SKM-1 treated with dmso at 0.1 percent for 144 hours (cell line): ENCODE results near the gene COMMD2.

Experiments
- DNase-seq: peaks from one replicate; lab custom pipeline; 2025; ENCODE audit not compliant: unreplicated experiment; lab: John Stamatoyannopoulos, UW

The COMMD2 gene

GRCh38 chr3:149764302-149764701, 12.0 kb upstream of the COMMD2 start:
- no peak for DNase-seq

GRCh38 chr3:149763565-149764195, 11.4 kb upstream of the COMMD2 start:
- no peak for DNase-seq

- no peak for DNase-seq
Observed at GRCh38 chr3:149753717-149754116, 1.4 kb upstream of the COMMD2 start.

- no peak for DNase-seq
Observed at GRCh38 chr3:149752788-149753136, 473 bp upstream of the COMMD2 start.

DNA sequence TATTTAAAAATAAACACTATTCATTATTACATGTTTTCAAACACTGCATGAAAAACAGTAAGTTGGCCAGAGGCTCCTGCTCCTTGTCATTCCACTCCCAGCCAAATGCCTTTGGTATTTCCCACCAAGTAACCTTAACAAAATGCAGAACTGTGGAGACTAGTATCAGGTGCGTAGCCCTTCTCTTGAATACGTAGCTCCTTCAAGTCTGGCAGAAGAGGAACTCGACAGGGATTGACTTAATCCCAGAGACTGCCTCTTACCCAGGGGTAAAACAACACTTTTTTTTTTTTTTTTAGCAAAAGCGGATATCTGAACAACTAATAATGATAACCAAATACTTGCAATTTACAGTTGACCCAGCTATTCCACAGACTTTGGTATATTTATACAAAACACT, 738 bp downstream of the COMMD2 start:
- DNase-seq: no peak

- no peak for DNase-seq
Observed at GRCh38 chr3:149744606-149745005, 7.7 kb downstream of the COMMD2 start.

- DNase-seq: no peak
Observed at GRCh38 chr3:149744151-149744550, 8.1 kb downstream of the COMMD2 start.

- DNase-seq: no peak
Observed at GRCh38 chr3:149739396-149739795, 12.9 kb downstream of the COMMD2 start.

DNA sequence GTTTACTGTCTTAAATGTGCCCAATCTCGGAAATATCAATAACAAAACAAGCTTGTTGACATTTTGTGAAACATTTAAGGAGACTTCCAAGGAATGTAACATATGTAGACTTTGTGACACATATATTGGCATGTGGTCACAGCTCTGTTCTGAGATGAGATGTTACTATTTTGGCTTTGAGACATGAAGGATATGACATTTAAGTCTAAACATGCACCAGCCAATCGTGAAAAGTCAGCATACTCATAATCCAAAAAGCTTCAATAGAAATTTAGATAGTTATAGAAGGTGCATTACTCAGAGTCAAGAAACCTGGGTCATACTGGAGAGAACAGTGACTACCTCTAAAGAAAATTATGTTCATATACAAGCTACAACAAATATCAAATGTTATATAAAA, 13.4 kb downstream of the COMMD2 start:
- no peak for DNase-seq

- no peak for DNase-seq
Observed at GRCh38 chr3:149736953-149737205, 15.4 kb downstream of the COMMD2 start.

DNA sequence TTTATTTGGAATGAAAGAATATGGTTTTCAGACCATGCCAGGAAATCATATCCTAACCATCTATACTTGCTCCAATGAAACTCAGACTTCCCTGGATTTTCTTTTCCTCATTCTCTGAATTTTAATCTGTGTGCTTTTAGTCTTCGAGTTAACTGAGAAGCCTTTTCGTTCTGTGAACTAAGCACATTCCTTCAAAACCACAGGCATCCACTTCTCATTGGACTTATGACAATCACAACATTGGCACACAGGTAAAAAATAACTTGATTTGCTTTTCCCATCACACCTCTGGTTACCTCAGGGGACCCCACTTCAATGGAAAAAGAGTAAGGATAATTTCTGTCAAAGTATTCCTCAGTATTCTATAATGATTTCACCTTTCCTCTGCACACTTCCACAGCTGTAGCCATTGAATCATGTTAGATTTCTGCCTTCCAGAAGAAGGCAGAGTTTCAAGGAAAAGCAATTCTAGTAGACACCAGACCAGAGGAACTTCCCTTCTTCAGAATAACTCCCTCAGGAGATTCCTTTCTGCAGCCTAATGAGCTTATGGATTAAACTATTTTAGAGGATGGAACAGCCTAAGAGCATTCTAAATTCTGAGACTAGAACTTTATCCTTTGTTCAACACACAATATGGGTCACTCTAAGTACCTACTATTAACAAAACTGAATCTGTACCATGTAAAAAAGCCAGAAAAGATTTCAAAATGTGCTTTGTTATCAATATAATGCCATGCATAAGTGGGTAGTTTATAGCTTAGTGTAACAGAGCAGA, 15.9 kb downstream of the COMMD2 start:
- no peak for DNase-seq

GRCh38 chr3:149732234-149732633, 20.1 kb downstream of the COMMD2 start:
- DNase-seq: no peak

DNA sequence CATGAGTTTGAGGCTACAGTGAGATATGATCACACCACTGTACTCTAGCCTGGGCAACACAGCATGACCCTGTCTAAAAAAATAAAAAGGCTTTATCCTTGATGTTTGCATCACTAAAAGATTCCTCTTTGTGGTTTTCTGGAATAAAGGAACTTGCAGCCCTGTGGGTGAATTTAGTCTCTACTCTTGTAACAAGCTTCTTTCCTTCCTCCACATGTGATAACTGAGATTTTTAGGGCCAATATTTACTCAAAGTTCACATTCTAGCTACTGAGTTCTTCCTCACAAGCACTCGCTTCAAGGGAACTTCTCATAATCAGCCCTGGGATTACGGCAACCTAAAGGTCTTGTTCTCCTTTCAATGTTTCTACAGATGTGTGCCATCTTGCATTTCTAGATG, 24.6 kb downstream of the COMMD2 start:
- DNase-seq: peak; percentile 23

GRCh38 chr3:149726716-149727407, 25.4 kb downstream of the COMMD2 start:
- DNase-seq: no peak

DNA sequence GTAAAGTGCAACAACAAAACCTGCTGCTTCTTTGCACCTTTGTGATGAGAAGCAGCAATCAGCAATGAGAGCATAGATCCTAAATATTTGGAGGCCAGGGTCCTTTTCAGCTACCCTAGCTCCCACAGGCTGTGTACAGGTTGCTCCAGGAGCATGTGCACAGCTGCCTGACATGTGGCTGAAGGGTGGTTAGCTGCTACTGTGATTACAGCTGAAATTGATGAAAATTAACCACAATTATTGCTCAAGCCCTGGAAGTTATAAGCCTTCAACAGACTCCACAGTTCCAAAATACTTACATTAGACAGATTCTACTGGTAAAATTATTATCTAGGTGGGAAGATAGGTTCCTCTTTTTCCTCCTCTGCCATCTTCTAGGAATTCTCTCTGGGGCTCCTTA, 28.5 kb downstream of the COMMD2 start:
- DNase-seq: no peak

- no peak for DNase-seq
Observed at GRCh38 chr3:149720918-149721317, 31.4 kb downstream of the COMMD2 start.

GRCh38 chr3:149717391-149718056, 34.8 kb downstream of the COMMD2 start:
- peak; percentile 58 for DNase-seq

GRCh38 chr3:149716984-149717383, 35.3 kb downstream of the COMMD2 start:
- DNase-seq: no peak

GRCh38 chr3:149715247-149715646, 37.0 kb downstream of the COMMD2 start:
- DNase-seq: no peak

DNA sequence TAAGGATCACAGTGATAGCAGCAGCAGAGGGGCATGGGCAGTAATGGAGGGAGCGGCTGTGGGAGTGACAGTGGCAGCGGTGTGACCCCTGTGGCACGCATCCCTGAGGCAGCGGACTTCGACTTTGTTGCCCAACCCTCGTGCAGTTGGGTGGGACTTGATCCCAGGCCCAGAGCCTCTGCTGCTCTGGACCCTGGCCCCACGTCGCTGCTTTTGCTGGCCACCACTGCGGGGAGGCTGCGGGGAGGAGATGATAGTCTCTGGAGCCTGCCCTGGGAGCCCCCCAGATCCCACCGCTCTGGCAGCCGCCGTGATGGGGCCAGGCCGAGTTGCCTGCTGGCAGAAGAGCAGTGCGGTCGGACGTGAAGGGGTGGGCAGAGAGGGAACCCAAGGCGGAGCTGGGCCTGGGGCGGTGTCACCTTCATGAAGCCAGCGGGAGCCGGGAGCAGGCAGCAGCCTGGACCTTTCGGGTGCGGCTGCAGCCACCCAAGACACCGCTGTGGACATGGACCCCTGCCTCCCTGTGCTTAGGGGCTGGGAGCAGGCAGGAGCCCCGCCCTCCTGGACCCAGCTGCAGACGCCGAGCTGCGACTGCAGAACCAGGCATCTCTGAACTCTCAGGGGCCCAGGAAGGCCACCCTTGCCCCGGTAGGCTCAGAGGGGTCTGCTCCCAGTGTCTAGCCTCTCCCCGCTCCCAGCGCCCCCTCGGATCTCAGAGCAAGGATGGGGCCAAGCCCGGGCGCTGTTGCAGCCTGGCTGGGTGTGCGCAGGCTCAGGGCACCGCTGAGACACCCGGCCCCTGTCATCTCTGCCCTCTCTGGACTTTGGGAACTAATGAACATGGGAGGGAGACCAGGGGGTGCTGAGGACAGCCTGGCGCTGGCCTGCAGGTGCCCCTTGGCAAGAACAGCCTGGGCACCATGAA, 38.3 kb downstream of the COMMD2 start:
- no peak for DNase-seq

DNA sequence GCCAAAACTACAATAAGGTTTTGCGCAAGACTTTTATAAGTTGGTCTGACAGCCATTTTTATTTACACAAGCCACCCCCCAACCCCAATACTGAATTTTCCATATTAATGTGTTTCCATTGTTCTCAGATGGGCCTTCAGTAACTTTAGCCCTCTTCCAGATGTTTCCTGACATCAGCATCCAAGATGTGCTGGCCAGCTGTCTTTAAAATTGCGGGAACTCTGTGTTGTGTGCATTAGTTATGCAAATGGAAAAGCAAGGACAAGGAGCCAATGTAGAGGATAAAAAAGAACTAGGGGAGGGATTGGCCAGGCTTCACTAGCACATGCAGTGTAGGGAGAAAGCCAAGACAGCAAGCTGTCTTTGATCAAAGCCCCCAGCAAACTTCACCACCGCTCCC, 45.4 kb downstream of the COMMD2 start:
- DNase-seq: no peak
